ENCODE results near the gene TRAPPC4.
"Not testable (repeated sequence)": the region's sequence is repeated elsewhere in the genome, so short reads cannot be mapped to it uniquely, and the experiment has no call there.

The TRAPPC4 gene, protein sequence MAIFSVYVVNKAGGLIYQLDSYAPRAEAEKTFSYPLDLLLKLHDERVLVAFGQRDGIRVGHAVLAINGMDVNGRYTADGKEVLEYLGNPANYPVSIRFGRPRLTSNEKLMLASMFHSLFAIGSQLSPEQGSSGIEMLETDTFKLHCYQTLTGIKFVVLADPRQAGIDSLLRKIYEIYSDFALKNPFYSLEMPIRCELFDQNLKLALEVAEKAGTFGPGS

DNA sequence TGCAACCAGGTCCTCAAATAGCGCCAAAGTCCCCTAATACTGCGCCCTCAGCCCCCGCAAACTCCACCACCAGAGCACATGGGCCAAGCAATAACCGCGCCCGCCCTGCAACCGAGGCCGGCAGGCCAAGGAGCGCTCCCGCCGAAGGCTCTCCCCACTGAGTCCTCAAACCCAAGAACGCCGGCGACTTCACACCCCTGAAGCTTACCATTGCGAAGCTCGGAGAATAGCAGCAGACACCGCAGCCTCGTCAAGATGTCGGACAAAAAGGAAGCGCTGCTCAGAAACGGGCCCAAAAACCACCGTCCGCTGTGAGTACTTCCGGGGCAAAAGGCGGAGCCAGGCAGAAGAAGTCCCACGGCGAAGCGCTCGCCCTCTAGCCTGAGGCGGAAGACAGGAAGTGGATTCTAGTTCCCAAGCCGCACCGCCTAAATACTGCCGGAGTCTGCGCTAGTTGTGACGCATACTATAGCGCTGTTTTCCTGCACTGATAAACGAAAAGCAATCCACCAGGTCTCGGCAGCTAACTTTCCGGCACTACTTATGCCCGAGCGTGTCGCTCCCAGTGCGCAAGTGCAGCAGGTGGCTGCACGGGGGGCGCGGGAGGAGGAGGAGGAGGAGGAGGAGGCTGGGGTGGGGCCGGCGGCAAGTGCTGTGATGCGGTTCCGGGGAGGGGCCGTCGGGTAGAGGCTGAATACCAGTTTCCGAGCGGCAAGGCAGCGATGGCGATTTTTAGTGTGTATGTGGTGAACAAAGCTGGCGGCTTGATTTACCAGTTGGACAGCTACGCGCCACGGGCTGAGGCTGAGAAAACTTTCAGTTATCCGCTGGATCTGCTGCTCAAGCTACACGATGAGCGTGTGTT is at the start of gene TRAPPC4, which contains the start of gene RPS25:
Gene TRAPPC4, plus strand, starts transcription at position 693 of the 865 bp plus-strand sequence. Its CDS starts 30 bp downstream, at position 723.
Gene RPS25, minus strand, starts transcription at position 270 of the 865 bp plus-strand sequence. Its CDS starts 59 bp downstream, at position 211.
- DNase-seq (ENCODE audit: low read depth in 2 of 3, low spot score in 2 of 3) = peak; percentile 72 to 84 (median 77)

DNA sequence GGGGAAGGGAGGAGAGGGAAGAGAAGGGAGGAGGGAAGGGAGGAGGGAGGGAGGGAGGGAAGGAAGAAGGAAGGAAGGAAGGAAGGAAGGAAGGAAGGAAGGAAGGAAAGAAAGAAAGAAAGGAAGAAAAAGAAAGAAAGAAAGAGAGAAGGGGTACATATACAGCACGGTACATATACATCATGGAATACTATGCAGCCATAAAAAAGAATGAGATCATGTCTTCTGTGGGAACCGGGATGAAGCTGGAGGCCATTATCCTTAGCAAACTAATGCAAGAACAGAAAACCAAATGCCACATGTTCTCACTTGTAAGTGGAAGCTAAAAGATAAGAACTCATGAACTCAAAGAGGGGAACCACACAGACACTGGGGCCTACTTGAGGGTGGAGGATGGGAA is 49.1 kb upstream of the TRAPPC4 start:
- DNase-seq (ENCODE audit: low read depth in 2 of 3, low spot score in 2 of 3) = not testable (repeated sequence)

DNA sequence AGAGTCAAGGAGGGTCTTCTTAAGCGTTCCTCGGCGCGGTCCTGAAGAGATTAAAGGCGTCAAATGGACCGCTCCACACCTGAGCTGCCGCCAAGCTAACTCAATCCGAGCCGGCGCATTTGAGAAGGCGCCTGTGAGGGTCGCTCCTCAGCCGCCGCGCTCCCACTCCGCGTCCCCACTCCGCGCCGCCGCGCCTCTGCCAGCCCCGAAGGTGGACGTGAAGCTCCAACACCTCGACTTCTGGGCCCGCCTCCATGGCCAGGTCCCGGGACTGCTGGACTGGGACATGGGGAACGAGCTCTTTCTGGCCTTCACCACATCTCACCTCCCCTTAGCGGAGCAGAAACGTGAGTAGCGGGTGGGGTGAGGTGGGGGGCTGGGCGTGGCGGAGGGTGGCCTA is 46.9 kb upstream of the TRAPPC4 start, which contains the start of gene FOXR1:
Gene FOXR1, plus strand, starts transcription at position 116 of the 400 bp plus-strand sequence. Its CDS starts 171 bp downstream, at position 287.
- no peak for DNase-seq (ENCODE audit: low read depth in 2 of 3, low spot score in 2 of 3)

DNA sequence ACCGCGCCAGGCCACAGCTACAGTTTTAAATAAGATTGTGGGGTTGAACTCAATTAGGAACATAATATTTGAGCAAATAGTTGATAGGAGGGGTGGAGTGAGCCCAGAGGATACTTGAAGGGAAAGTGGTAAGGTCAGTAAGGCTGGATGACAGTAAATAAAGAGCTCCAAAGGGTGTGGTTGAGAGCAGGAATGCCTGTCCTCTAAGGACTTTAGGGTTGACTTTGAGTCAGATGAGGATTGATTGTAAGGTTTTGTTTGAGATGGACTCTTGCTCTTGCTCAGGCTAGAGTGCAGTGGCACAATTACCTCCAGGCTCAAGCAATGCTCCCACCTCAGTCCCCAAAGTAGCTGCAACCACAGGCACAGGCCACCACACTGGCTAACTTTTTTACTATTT is 44.6 kb upstream of the TRAPPC4 start:
- DNase-seq (ENCODE audit: low read depth in 2 of 3, low spot score in 2 of 3) = no peak

DNA sequence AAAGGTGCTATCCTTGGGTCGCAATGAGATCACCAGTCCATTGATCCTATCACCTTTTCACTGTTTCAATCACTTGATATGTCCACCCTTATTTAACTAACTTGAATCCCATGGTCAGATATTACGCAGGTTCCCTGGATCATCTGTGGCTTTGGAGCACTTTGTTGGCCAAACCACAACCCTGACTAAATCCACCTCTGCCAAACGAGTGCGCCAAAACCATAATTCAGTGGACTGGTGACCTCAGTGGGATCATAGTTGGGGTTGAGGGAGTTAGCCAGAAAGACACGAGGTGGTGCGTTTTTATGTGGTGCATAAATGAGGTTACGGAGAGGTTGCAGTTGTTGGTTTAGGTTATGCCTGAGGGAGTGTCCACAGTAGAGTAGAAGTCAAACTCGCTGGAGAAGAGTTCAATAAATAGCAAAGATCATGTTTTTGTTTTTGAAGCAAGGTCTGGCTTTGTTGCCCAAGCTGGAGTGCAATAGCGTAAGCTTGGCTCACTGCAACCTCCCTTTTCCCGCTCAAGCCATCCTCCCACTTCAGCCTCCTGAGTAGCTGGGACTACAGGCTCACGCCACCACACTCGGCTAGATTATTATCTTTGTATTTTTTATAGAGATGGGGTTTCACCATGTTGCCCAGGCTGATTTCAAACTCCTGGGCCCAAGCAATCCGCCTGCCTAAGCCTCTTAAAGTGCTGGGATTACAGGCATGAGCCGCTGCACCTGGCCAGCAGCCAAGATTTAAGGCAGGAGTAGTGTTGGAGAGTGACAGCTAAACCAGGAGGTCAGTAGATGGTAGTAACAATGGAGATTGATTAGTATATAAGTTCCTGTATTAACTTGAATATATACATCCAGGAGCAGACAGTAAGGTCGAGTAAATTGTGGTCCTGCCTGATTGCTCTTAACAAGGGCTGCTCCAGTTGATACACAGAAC is 42.5 kb upstream of the TRAPPC4 start:
- no peak for DNase-seq (ENCODE audit: low read depth in 2 of 3, low spot score in 2 of 3)

DNA sequence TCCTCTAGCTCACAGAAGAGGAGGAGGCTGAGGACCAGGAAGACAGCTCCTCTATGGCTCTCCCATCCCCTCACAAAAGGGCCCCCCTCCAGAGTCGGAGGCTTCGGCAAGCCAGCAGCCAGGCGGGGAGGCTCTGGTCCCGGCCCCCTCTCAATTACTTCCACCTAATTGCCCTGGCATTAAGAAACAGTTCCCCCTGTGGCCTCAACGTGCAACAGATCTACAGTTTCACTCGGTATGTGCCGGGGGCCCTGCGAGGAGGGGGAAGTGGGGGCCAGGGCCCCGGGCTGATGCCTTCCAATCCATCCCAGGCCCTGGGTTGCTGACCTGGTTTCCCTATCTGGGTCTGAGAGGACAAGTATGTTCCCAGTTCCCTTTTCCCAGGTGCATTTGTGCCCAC is 39.1 kb upstream of the TRAPPC4 start:
- DNase-seq (ENCODE audit: low read depth in 2 of 3, low spot score in 2 of 3) = no peak

DNA sequence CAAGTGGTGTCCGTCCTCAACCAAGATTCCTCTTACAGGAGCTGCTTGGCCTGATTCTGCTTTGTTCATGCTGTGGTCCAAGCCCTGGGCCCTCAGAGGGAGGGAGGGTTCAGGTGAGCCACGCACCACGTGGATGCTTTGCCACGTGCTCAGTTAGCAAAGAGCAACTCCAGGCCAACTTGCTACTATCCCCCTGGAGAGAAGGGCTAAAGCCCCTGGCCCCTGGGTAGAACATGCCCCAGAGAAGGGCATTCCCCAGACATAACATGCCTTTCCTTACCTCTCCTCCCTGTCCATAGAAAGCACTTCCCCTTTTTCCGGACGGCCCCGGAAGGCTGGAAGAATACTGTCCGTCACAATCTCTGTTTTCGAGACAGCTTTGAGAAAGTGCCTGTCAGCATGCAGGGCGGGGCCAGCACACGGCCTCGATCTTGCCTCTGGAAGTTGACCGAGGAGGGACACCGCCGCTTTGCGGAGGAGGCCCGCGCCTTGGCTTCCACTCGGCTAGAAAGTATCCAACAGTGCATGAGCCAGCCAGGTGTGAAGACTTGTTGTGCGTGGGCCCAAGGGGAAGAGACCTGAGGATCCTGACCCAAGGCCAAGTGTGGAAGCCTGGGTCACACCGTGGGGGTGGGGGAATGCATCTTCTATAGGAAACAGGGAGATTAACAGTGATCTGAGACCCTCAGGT is 38.2 kb upstream of the TRAPPC4 start:
- DNase-seq (ENCODE audit: low read depth in 2 of 3, low spot score in 2 of 3) = no peak

DNA sequence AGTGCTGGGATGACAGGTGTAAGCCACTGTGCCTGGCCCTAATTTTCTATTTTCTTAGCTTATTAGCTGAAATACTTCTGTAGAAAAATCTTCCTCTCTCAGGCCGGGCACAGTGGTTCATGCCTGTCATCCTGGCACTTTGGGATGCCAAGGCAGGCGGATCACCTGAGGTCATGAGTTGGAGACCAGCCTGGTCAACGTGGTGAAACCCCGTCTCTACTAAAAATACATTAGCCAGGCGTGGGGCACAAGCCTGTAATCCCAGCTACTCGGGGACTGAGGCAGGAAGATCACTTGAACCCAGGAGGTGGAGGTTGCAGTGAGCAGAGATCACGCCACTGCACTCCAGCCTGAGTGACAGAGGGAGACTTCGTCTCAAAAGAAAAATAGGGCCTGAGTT is 34.2 kb upstream of the TRAPPC4 start:
- DNase-seq (ENCODE audit: low read depth in 2 of 3, low spot score in 2 of 3) = not testable (repeated sequence)

DNA sequence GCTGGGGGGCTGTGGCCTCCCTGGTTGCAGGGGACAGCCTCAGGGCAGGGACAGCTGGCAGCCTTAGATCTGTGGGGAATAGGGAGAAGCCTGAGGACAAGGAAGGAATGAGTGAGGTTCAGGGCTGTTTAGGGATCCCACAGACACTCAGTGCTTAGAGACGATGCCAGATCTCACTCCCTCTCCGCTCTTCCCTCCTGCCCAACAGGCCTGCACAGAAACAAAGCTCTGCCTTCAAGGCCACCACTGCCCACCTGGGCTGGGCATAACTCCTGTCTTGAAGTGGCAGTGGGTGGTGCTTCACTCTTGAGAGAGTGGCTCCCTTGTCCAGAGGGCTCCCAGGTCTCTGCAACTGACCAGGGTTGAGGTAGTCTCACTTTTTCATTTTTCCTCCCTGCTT is 33.7 kb upstream of the TRAPPC4 start:
- DNase-seq (ENCODE audit: low read depth in 2 of 3, low spot score in 2 of 3) = no peak

DNA sequence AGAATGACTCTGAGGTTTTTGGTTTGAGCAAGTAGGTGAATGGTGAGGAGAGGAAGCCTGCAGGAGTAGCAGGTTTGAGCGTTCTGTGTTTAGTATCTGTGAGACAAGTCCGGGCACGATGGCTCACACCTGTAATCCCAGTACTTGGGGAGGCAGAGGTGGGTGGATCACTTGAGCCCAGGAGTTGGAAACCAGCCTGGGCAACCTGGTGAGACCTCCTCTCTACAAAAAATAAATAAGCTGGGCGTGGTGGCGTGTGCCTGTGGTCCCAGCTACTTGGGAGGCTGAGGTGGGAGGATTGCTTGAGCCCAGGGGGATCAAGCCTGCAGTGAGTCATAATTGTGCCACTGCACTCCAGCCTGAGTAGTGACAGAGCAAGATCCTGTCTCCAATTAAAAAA is 30.3 kb upstream of the TRAPPC4 start:
- no peak for DNase-seq (ENCODE audit: low read depth in 2 of 3, low spot score in 2 of 3)

DNA sequence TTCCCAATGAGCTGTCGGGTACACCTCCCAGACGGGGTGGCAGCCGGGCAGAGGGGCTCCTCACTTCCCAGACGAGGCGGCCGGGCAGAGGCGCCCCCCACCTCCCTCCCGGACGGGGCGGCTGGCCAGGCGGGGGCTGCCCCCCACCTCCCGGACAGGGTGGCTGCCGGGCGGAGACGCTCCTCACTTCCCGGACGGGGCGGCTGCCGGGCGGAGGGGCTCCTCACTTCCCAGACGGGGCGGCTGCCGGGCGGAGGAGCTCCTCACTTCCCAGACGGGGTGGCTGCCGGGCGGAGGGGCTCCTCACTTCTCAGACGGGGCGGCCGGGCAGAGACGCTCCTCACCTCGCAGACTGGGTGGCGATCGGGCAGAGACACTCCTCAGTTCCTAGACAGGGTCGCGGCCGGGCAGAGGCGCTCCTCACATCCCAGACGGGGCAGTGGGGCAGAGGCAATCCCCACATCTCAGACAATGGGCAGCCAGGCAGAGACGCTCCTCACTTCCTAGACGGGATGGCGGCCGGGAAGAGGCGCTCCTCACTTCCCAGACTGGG is 27.0 kb upstream of the TRAPPC4 start:
- DNase-seq (ENCODE audit: low read depth in 2 of 3, low spot score in 2 of 3) = not testable (repeated sequence)

DNA sequence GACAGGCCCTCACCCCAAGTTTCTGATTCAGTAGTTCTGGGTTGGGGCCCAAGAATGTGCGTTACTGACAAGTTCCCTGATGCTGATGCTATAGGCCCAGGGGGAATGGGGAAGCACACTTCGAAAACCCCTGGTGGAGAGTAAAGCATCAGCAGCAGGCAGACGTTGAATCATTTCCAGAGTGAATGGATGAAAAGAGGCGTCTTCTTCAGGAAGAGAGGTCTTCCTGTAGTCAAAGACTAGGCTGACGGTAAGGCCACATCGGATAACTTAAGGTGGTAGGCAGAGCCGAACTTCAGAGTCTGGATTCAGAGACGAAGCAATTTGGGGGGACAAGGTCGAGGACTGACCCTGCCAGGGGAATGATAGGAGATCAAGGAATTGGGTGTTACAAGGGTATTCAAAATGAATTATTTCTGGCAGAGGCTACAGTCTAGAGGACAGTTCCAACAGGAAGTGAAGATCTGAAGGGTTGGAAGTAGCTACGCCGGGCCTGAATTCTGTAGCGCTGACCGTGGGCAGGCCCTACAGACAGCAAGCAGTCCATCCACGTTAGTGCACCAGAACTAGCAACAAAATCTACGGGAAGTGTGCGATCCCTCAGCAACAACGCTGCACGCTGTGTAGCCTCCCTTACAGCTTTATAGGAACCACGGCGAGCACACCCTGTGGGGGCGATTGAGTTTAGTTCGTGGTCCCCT is 21.5 kb upstream of the TRAPPC4 start:
- DNase-seq (ENCODE audit: low read depth in 2 of 3, low spot score in 2 of 3) = no peak

DNA sequence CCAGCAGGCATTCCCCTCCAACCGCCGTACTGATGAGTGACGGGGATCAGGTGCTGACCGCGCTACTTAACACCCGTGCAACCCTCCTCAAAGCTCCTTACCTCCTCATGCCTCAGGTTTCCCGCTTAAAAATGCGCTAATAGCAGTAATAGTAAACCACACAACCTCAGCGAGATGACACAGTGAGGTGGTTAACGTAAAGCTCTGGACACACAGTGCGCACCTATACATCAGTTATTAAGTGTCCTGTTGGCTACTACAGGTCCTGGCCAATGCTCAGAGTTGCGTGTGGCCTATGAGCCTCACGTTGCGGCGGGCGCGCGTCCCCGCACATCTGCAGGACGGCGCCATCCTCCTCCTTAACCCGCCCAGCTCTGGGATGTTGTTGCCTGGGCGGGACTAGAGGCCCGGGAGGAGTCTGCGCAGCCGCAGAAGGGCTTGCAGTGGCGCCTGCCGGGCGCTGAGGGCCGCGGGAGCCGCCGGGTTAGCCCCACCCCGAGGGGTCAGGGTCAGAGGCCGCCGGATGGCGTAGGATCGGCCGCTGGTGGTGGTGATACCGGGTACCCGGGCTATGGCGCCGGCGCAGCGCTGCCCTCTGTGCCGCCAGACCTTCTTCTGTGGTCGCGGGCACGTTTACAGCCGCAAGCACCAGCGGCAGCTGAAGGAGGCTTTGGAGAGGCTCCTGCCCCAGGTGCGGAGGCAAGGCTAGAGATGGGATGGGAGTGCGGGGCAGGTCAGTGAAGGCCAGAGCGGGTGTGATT is 20.8 kb upstream of the TRAPPC4 start, which contains the start of gene CENATAC:
Gene CENATAC, plus strand, starts transcription at position 512 of the 761 bp plus-strand sequence. Its CDS starts 60 bp downstream, at position 572.
- DNase-seq (ENCODE audit: low read depth in 2 of 3, low spot score in 2 of 3) = peak; percentile 74 to 88 (median 88)

DNA sequence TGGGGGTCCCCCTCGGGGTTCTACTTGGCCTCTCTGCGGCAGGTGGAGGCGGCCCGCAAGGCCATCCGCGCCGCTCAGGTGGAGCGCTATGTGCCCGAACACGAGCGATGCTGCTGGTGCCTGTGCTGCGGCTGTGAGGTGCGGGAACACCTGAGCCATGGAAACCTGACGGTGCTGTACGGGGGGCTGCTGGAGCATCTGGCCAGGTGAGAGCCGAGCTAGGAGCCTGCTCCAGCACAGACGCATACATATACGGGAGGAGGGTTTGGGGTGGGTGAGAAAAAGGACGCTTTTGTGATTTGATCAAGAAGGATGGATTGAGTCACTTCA is 20.2 kb upstream of the TRAPPC4 start:
- DNase-seq (ENCODE audit: low read depth in 2 of 3, low spot score in 2 of 3) = no peak

DNA sequence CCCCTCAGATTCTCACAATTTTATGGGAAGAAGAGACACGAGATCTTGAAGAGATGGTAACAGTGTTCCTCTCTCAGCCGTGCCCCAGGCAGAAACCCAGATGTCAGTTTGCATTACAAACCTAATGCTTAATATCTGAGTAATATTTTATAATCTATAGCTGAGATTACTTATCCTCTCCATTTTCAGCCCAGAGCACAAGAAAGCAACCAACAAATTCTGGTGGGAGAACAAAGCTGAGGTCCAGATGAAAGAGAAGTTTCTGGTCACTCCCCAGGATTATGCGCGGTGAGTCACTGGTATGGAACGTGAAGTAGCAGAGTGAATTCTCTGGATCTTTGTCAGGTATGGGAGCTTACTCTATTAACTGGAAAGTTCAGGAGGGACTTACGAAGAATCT is 19.7 kb upstream of the TRAPPC4 start:
- no peak for DNase-seq (ENCODE audit: low read depth in 2 of 3, low spot score in 2 of 3)

DNA sequence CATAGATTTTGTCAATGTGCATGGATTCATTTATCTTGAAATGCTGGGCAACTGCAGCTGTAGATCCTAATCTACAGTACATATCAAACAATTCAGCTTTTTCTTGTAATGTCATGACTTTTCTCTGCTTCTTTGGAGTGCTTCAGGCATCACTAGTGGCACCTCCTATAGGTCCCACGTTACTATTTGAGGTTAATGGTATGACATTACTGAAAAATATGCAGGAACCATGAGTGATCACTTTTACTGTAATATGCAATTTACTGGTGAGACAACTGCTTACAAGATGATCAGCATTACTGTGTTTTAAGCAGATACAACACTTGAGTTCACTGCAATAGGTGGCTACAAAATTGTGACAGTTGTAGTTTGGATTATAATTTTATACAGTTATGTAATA is 17.7 kb upstream of the TRAPPC4 start:
- DNase-seq (ENCODE audit: low read depth in 2 of 3, low spot score in 2 of 3) = no peak

DNA sequence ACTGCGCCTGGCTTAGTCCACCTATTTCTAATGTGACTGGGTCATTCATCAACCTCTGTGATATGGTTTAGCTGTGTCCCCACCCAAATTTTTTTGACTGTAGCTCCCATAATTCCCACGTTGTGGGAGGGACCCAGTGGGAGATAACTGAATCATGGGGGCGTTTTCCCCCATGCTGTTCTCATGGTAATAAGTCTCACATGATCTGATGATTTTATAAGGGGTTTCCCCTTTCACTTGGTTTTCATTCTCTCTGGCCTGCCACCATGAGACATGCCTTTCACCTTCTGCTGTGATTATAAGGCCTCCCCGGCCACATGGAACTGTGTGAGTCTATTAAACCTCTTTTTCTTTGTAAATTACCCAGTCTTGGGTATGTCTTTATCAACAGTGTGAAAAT is 11.9 kb upstream of the TRAPPC4 start:
- DNase-seq (ENCODE audit: low read depth in 2 of 3, low spot score in 2 of 3) = no peak

DNA sequence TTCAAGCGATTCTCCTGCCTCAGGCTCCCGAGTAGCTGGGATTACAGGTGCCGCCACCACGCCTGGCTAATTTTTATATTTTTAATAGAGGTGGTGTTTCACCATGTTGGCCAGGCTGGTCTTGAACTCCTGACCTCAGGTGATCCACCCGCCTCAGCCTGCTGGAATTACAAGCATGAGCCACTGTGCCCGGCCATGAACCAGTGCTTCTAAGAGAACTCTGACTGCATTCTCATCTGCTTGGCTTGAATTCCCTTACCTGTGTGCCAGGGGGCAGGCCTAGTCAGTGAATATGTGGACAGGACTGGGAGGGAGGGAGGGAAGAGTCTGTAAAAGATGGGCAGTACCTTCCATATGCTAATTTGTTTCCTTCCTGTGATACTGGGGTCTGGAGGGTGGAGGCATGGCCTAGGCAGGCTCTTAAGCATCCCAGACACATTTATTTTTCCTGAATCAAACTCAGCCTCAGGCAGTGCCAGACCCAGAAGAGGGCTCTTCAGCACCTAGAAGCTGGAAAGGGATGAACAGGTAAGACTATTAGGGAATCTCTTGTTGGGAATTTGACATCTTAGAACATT is 7.0 kb upstream of the TRAPPC4 start:
- DNase-seq (ENCODE audit: low read depth in 2 of 3, low spot score in 2 of 3) = no peak

Data from activated CD8-positive, alpha-beta memory T cell treated with anti-CD3 and anti-CD28 coated beads for 48 hours (primary cell).